Measurements from ENCODE around the gene TLR9.

TLR9 gene, protein sequence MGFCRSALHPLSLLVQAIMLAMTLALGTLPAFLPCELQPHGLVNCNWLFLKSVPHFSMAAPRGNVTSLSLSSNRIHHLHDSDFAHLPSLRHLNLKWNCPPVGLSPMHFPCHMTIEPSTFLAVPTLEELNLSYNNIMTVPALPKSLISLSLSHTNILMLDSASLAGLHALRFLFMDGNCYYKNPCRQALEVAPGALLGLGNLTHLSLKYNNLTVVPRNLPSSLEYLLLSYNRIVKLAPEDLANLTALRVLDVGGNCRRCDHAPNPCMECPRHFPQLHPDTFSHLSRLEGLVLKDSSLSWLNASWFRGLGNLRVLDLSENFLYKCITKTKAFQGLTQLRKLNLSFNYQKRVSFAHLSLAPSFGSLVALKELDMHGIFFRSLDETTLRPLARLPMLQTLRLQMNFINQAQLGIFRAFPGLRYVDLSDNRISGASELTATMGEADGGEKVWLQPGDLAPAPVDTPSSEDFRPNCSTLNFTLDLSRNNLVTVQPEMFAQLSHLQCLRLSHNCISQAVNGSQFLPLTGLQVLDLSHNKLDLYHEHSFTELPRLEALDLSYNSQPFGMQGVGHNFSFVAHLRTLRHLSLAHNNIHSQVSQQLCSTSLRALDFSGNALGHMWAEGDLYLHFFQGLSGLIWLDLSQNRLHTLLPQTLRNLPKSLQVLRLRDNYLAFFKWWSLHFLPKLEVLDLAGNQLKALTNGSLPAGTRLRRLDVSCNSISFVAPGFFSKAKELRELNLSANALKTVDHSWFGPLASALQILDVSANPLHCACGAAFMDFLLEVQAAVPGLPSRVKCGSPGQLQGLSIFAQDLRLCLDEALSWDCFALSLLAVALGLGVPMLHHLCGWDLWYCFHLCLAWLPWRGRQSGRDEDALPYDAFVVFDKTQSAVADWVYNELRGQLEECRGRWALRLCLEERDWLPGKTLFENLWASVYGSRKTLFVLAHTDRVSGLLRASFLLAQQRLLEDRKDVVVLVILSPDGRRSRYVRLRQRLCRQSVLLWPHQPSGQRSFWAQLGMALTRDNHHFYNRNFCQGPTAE

DNA sequence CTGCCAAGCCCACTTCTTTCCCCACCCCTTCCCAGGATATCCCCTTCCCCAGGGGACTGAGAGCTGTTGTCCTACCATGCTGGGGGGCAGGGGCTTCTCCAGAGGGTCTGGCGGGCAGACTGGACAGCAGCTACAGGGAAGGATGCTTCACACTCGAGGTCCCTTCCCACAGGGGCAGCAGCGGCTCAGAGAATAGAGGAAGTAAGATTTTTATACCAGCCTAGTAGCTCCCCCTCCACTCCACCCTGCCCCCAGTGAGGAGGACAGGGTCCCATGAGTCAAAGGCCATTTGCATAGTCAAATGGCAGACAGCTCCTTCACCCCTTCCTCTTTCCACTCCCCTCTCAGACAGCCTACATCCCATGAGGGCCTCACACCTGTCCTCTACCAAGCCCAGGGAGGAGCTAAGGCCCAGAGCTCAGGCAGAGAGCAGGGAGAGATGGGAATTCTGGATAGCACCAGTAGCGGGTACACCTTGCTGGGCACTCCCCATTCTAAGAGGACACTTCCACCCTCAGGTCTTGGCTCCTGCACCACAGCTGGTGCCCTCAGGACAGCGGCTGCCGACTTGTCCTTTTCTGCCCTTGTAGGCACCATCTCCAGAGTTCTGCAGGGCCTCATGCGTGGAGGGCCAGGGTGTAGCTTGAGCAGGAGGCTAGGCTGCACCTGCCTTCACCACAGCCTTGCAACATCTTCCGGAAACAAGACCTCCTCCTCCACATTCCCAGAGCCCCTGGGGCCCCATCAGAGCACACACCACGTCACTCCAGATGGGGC is at the start of gene TLR9:
Gene TLR9, minus strand, starts transcription at position 194 of the 777 bp plus-strand sequence. Its CDS starts 116 bp downstream, at position 78.
- in situ Hi-C loops (cut with HindIII; ENCODE audit: low sequenced_read_pairs): no loop called here

DNA sequence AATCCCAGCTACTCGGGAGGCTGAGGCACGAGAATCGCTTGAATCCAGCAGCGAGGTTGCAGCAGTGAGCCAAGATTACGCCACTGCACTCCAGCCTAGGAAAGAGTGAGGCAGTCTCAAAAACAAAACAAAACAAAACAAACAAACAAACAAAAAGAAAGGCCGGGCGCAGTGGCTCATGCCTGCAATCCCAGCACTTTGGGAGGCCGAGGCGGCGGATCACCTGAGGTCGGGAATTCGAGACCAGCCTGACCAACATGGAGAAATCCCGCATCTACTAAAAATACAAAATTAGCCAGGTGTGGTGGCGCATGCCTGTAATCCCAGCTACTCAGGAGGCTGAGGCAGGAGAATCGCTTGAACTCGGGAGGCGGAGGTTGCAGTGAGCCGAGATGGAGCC is 49.3 kb upstream of the TLR9 start:
- in situ Hi-C loops (cut with HindIII; ENCODE audit: low sequenced_read_pairs): loop anchor here (10.0 kb wide), 1 partner anchor 90 kb away; no protein-coding TSS in a partner anchor

DNA sequence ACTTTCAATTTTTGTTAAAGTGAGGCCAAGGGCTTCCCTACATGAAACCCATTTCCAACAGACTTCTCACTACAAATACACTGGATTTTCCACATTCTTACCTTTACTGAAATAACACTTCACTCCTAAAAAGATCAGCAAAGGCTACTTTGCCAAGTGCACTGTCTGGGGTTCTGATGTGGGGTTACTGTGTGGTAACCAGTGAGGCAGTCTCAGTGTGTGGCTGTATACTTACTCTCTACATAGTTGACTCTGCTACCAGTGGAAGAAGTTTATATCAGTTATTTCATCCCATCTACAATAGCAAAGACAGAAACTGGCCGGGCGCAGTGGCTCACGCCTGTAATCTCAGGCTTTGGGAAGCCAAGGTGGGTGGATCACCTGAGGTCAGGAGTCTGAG is 47.4 kb upstream of the TLR9 start:
- in situ Hi-C loops (cut with HindIII; ENCODE audit: low sequenced_read_pairs): loop anchor here (10.0 kb wide), 1 partner anchor 88 kb away; no protein-coding TSS in a partner anchor

DNA sequence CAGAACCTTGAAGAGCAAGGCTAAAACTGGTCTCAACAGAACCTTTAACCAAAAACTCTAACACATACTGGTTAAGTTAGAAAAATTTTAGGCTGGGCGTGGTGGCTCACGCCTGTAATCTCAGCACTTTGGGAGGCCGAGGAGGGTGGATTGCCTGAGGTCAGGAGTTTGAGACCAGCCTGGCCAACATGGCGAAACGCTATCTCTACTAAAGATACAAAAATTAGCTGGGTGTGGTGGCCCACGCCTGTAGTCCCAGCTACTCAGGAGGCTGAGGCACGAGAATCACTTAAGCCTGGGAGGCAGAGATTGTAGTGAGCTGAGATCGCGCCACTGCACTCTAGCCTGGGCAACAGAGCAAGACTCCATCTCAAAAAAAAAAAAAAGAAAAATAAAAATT is 46.7 kb upstream of the TLR9 start:
- in situ Hi-C loops (cut with HindIII; ENCODE audit: low sequenced_read_pairs): loop anchor here (10.0 kb wide), 1 partner anchor 87 kb away; no protein-coding TSS in a partner anchor

DNA sequence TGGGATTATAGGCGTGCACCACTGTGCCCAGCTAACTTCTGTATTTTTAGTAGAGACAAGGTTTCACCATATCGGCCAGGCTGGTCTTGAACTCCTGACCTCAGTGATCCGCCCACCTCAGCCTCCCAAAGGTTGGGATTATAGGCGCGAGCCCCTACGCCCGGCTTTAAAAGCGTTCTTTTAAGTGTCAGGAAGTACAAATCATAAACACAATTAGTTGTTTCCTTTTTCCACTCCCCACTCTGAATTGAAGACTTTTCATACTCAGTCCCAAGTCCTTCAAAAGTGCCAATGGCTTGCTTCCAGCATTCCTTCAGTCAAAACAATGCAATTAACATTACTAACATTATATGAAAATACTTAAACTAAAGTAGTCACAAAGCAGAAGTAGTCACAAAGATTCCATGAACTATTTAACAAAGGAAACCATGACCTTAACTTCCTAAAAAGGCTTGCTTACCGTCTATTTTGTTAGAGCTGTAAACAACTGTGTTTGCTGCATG is 44.9 kb upstream of the TLR9 start:
- in situ Hi-C loops (cut with HindIII; ENCODE audit: low sequenced_read_pairs): loop anchor here (10.0 kb wide), 1 partner anchor 86 kb away; no protein-coding TSS in a partner anchor

DNA sequence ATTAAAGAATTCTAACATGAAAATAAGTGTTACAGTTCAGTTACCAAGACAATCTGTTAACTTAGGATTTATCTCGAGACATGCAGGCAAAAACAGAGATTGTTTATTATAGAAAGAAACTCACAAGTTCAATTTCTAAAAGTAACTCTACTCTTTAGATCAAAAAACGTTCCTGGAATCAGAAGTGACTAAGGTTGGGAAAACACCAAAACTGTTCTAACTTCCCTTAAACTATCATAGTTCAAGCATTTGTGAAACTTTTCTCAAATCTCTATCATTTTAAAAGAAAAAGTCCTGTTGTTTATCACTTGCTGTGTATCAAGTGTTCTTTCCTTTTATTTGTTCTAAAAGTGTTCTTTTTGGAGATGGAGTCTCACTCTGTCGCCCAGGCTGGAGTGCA is 44.3 kb upstream of the TLR9 start:
- in situ Hi-C loops (cut with HindIII; ENCODE audit: low sequenced_read_pairs): loop anchor here (10.0 kb wide), 1 partner anchor 85 kb away; no protein-coding TSS in a partner anchor

DNA sequence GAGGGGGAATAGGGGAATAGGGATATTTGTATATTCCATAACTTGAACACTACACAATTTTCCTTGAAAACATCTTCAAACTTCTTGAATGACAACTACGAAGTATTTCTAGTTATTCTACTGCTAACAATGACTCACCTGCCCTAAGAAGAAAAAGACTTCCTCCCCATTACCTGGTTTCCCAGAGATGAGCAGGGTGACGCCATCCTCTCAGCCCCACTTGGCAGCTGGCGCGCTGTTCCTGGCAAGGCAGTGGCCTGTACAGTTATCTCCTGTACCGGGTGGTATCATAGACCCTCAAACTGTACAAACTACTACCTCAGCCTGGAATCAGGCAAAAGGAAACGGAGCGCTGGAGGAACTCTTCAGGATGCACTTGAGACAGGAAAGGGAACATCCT is 42.6 kb upstream of the TLR9 start:
- in situ Hi-C loops (cut with HindIII; ENCODE audit: low sequenced_read_pairs): no loop called here

DNA sequence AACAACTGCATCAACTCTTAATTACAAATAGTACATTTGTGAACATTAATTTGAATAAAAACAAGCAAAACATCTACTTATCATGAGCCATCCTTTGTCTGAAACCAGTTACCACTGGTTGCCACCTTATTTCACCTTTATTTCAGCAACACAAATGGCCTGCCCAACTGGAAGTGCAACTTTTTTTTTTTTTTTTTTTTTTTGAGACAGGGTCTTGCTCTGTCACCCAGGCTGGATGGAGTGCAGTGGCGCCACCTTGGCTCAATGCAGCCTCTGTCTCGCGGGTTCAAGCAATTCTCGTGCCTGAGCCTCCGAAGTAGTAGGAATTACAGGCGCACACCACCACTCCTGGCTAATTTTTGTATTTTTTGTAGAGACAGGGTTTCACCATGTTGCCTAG is 39.9 kb upstream of the TLR9 start:
- in situ Hi-C loops (cut with HindIII; ENCODE audit: low sequenced_read_pairs): no loop called here

DNA sequence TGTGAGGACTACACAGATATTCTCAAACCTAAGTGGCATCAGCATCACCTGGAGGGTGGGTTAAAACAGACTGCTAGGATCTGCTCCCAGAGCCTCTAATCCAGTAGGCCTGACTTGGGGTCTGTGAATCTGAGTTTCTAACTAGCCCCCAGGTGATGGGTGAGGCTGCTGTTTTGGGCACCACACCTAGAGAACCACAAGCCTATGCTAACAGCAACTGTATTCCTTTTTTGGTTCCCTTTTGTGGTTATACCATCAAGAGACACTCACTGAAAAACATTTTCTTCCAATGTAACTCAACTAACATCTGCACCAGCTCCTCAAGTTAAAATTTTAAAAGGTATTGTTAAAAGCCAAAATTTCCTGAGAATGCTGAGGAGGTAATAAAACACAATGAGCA is 37.0 kb upstream of the TLR9 start:
- in situ Hi-C loops (cut with HindIII; ENCODE audit: low sequenced_read_pairs): no loop called here

DNA sequence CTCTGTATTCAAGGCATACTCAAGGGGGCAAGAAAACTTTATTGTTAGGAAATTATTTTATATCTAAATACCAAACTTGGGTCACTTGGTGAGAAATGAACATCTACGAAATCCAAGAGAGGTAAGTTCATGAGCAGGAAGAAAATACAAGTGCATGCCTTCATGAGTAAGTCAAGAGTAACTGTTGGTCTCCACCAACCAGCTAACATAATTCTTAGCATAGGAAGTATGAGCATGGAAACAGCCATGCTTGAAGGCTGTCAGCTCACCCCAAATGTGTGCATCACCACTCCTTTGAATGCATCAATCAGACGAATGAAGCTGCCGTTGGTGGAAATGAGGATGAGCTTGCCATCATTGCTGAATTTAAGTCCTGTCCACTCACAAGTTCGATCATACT is 34.0 kb upstream of the TLR9 start:
- in situ Hi-C loops (cut with HindIII; ENCODE audit: low sequenced_read_pairs): no loop called here

DNA sequence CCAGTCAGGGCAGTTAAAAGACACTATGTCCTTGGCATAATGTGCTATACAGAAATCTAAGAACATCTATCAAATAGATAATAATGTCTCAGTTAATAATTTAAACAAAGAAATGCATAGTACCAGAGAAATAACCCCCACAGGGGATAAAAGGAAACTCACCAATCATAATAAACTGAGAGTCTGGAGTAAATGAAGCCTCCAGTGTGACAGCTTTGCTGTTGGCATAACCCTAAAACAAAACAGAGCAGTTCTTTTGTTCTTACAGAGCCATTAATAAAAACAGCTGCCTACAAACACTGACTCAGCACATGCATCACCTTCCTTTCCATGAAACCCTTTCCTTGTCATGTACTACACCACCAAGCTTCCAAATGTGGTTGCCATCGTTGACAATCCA is 33.6 kb upstream of the TLR9 start:
- in situ Hi-C loops (cut with HindIII; ENCODE audit: low sequenced_read_pairs): no loop called here

DNA sequence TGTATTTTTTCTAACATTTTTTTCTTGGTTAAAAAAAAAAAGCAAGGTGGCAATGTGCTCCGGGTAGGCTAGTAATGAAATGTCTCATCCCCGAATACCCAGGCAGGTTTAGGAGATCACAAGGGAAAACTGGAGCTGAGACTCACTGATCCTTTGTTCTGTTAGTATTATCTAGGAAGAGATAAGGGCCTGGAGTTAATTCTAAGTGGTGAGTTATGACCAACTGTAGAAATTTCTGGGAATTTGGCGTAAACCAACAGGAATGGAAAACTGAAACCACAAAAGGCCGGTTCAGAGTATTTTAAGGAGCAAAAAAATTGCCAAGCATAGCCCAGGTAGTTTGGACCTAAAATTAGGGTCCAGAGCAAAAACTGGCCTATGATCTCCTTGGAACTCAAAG is 32.5 kb upstream of the TLR9 start:
- in situ Hi-C loops (cut with HindIII; ENCODE audit: low sequenced_read_pairs): no loop called here

DNA sequence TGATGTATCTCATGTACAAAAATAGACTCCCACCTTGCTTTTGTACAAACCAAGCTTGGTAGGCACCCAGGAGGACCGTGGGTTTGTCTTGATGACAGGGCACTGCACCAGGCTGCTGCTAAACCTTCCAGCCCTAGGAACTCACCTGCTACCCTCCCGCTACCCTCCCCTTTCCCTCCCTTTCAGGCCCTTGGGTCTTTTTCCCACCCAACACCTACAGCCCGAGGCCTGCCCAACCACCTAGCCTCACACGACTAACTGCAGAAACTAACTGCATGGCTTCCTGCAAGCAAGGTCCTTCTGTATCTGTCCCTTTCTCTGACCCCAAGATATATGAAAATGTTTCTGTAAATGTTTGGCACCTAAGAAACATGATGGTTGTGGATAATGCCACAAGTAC is 31.2 kb upstream of the TLR9 start:
- in situ Hi-C loops (cut with HindIII; ENCODE audit: low sequenced_read_pairs): no loop called here

DNA sequence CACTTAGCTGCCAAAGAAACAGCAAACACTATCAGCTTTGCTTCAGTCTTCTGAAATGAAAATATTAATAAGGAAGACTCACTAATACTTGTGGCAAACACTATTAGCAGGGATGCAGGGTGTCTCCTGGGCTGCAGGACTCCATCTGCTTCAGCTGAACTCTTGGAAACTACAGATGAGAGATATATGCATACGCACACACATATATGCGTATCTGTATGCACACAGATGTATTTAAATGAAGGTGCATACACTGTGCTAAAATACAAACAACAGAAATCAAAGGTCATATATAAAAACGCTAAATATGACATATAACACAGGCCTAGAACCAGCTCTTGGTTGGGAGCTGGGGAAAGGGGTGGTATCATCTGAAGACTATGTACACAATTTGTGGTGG is 30.7 kb upstream of the TLR9 start:
- in situ Hi-C loops (cut with HindIII; ENCODE audit: low sequenced_read_pairs): no loop called here

DNA sequence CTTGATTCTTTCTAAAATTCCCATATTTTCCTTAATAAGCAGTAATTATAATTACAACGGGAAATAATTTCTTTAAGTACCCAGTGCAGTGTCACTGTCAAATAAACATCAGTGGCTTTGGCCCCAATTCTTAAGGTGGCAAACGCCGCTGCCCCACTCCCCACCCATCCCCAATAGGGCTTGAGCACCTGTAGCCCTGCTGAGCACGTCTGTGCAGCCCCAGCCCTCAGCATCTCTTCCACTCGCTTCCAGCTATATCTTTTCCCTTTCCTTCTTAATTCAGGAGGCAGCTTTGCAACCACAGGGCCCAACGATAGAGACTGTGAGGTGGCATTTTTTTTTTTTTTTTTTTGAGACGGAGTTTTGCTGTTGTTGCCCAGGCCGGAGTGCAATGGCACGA is 29.2 kb upstream of the TLR9 start:
- in situ Hi-C loops (cut with HindIII; ENCODE audit: low sequenced_read_pairs): no loop called here

DNA sequence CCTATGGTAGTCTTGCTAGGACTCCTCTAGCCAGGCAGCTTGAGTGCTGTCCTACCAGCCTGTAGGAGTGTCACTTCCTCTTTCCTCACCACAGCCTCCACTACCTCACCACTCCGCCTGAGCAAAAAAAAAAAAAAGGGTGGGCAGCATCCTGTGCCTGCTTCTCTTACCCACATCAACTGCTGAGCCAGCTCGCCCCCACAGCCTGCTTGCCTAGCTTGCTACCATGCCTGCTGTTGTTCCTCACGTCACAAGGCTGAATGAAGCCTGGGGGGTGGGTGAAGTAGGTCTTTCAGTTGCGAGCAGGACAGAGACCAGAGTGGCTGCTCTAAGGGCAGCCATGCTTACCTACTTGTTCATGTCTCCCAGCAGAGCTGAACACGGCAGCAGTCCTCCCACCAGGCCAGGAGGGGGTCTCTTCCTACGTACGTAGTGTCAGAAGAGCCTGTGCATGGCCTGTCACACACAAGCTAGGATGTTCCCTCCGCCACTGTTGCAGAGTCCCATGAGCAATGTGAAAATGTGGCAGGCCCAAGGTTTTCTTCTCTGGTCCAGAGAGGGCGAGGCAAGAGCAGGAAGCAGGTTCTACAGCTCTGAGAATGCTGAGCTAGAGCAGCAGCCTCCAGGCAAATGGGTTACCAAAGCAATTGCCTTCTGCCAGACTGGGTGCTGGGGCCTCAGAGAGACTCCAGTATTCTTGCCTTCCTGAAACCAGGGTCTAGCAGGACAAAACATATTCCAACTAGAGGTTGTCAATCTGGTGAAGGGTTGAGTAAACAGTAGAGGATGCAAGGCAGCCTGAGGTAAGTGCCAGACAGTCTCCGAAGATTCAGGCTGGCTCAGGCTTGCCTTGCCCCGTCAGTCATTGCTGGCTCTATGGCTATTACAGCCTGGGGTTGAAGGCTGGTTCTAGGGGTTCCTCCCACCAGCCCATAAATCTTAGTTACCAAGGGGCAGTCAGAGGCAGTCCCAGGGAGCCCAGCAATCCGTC is 28.2 kb upstream of the TLR9 start:
- in situ Hi-C loops (cut with HindIII; ENCODE audit: low sequenced_read_pairs): no loop called here

DNA sequence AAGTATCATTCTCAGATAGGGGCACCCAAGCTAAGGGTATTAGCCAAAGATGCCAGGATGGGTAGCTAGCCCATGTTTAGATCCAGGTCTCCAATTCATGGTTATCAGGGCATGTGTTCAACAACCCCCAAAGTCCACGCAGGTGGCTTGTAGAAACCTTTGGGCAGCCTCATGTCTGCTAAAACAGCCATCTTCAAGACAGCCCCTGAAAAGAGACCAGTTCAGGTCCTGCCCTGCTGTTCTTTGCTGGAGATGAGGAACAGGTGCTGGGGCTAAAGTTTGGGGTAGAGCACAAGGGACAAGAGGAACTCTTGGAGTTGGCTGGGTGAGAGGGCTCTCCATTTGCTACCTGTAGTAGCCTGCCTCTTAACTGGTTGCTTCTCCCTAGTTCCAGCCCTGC is 24.7 kb upstream of the TLR9 start:
- in situ Hi-C loops (cut with HindIII; ENCODE audit: low sequenced_read_pairs): no loop called here

DNA sequence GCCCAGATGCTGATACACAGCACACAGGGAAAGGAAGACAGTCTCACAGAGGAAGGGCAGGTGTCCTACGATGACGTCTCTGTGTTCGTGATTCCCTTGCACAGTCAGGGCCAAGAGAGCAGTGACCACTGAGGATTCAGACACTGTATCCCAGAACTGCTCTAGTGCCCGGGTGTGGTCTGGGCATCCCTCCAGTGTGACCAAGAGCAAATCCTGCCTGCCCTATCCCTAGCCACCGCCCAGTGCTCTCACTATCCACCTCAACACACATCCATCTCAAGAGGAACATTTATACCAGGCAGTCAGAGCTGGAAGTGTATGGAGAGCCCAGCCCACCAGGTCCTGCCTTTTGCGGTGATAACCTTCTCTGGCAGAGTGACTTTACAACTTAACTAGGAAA is 24.2 kb upstream of the TLR9 start:
- in situ Hi-C loops (cut with HindIII; ENCODE audit: low sequenced_read_pairs): no loop called here

DNA sequence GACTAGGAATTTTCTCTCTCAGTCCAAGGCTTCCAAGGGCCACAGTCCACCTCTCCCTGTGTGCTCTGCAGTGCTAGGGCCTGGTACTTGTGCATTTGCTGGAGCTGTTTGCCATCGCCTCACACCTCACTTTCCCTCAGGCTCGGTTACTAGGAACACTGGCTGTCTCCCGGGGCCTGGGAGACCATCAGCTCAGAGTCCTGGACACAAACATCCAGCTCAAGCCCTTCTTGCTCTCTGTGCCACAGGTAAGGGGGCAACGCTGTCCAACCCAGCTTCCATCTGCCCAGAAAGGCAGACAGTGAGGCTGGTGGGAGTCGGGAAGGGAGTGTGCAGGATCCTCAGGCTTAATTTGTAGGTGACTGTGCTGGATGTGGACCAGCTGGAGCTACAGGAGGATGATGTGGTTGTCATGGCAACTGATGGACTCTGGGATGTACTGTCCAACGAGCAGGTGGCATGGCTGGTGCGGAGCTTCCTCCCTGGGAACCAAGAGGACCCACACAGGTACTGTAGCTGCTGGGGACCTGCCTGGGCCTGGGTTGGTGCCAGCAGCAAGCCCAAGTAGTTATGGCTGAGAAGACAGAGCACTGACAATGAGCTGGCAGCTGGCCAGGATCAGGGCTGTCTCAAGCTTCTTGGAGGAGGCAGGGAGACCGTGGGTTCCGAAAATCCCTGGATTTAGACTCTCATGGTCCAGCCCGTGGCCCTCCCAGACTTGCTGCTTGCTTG is 23.5 kb upstream of the TLR9 start:
- in situ Hi-C loops (cut with HindIII; ENCODE audit: low sequenced_read_pairs): no loop called here
